Stomach (tissue), 4 donors: ENCODE results near the gene MAF.

Source experiments
- POLR2A ChIP-seq, 4 donors: fragments of 450-650 bp; IDR thresholded peaks; one replicate each; pipeline ENCODE4 v1.6.1; 2016; ENCODE audit warnings: antibody characterized with exemption in 4 of 4, control low read depth in 2 of 4, mild to moderate bottlenecking in 1 of 4, moderate library complexity in 1 of 4
- POLR2AphosphoS5 ChIP-seq, 3 donors: sonication (generic); formaldehyde crosslinking; IDR thresholded peaks; one replicate each; pipeline ENCODE4 v1.6.1; 2016; ENCODE audit warnings: antibody characterized with exemption in 3 of 3
- TF ChIP-seq, protein P1 (sequence below), 7 experiments: fragments of 450-650 bp in 4 of 7; fragments of 200-600 bp in 3 of 7; sonication (generic) in 3 of 7; IDR thresholded peaks; one replicate each; pipeline ENCODE4 v1.5.1; 2016 to 2019; ENCODE audit warnings: antibody characterized with exemption in 7 of 7, control low read depth in 2 of 7, mild to moderate bottlenecking in 1 of 7

DNA sequence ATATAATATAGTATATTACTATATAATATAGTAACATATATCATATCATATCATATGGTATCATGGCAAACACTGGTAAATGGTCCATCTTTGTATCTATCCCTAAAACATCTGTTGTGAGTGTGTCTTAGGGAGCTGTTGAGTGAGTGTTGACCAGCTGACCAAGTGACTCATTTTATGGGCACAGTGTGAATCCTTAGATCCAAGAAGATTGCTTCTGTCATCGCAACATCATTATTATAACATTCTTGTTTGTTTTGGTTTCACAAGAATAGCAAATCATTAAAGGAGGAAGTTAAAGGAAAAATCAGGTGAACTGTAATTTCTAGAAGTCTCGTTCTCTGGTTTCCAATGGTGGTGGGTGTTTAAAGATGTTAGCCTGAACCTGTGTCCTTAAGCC, 11.7 kb upstream of the MAF start:
- TF ChIP-seq POLR2AphosphoS5 (IDR thresholded peaks at IDR 0.05) (no peak), POLR2A (IDR thresholded peaks at IDR 0.05) (no peak)
- TF ChIP-seq, protein P1, sequence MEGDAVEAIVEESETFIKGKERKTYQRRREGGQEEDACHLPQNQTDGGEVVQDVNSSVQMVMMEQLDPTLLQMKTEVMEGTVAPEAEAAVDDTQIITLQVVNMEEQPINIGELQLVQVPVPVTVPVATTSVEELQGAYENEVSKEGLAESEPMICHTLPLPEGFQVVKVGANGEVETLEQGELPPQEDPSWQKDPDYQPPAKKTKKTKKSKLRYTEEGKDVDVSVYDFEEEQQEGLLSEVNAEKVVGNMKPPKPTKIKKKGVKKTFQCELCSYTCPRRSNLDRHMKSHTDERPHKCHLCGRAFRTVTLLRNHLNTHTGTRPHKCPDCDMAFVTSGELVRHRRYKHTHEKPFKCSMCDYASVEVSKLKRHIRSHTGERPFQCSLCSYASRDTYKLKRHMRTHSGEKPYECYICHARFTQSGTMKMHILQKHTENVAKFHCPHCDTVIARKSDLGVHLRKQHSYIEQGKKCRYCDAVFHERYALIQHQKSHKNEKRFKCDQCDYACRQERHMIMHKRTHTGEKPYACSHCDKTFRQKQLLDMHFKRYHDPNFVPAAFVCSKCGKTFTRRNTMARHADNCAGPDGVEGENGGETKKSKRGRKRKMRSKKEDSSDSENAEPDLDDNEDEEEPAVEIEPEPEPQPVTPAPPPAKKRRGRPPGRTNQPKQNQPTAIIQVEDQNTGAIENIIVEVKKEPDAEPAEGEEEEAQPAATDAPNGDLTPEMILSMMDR (IDR thresholded peaks at IDR 0.05): no peak
